Thyroid gland (tissue), 4 donors: ENCODE data around the gene ADARB2. TPM values are rescaled to one million over a fixed set of nuclear protein-coding genes. Genes with fewer than 3 reads are reported as not detected.
"Not testable (repeated sequence)": the region's sequence is repeated elsewhere in the genome, so short reads cannot be mapped to it uniquely, and the experiment has no call there.

Source experiments
- DNase-seq, 2 donors: peaks; one replicate each; pipeline ENCODE4 v3.0.0-alpha.2; 2019
- H3K27ac ChIP-seq, 3 donors: fragments of 200-600 bp; sonication (generic); 1 replicate in 2 of 3; 2 replicates in 1 of 3; pipeline ENCODE4 v1.5.1; 2016 to 2019; ENCODE audit warnings: mild to moderate bottlenecking in 1 of 3, moderate library complexity in 1 of 3
- H3K27me3 ChIP-seq: fragments of 200-600 bp; sonication (generic); one replicate; pipeline ENCODE4 v1.5.1; 2019
- H3K36me3 ChIP-seq, 2 donors: fragments of 200-600 bp; sonication (generic); one replicate each; pipeline ENCODE4 v1.5.1; 2016 to 2019
- H3K4me1 ChIP-seq, 2 donors: fragments of 200-600 bp; sonication (generic); one replicate each; pipeline ENCODE4 v1.5.1; 2017 to 2019
- H3K4me3 ChIP-seq, 3 donors: fragments of 200-600 bp; sonication (generic); replicated peaks in 1 of 3; 1 replicate in 2 of 3; 2 replicates in 1 of 3; pipeline ENCODE4 v1.5.1; 2016; ENCODE audit warnings: mild to moderate bottlenecking in 1 of 3
- H3K9me3 ChIP-seq: fragments of 200-600 bp; sonication (generic); one replicate; pipeline ENCODE4 v1.5.1; 2017
- POLR2A ChIP-seq, 2 donors: fragments of 450-650 bp; IDR thresholded peaks; one replicate each; pipeline ENCODE4 v1.6.1; 2017; ENCODE audit warnings: antibody characterized with exemption in 2 of 2, mild to moderate bottlenecking in 2 of 2, moderate library complexity in 1 of 2
- WGBS, 2 donors: methylation state at CpG; one replicate each; pipeline ENCODE4 v1.1.5; 2017; 5-methylcytosine and 5-hydroxymethylcytosine counted together
- intact Hi-C: fragments of 100-400 bp; cut with DNase I; formaldehyde crosslinking; loops from one replicate; pipeline ENCODE4 v1.15.1; 2023
- total RNA-seq, 4 donors: library from RNA; depleted of rRNA; stranded (reverse); fragments of >200 nt; gene quantifications; one replicate each; pipeline ENCODE4 v1.2.3, GENCODE V29; 2016
- TF ChIP-seq, protein P1 (sequence below), 6 experiments: fragments of 200-600 bp in 3 of 6; fragments of 450-650 bp in 3 of 6; sonication (generic) in 3 of 6; IDR thresholded peaks; one replicate each; pipeline ENCODE4 v1.5.1; 2016 to 2019; ENCODE audit warnings: antibody characterized with exemption in 6 of 6, mild to moderate bottlenecking in 2 of 6, inconsistent platforms in 1 of 6, moderate library complexity in 1 of 6

Gene ADARB2
- total RNA-seq, 4 donors from 2014 or later, result 0.08 to 0.15 TPM; not detected in 2

GRCh38 chr10:1160561-1161314 is 576.6 kb downstream of the ADARB2 start:
- WGBS, 2 donors, result 88 to 93% methylated on average over 22 to 25 of the region's 25 CpGs
- Histone ChIP-seq H3K36me3 (no peaks in the 10 kb centered on the region), H3K27ac (no peak overlapping the region), H3K4me1 (no peaks in the 10 kb centered on the region), H3K4me3 (no peak overlapping the region), H3K27me3 (no peaks in the 10 kb centered on the region), H3K9me3 (no peaks in the 10 kb centered on the region)
- TF ChIP-seq, protein P1, sequence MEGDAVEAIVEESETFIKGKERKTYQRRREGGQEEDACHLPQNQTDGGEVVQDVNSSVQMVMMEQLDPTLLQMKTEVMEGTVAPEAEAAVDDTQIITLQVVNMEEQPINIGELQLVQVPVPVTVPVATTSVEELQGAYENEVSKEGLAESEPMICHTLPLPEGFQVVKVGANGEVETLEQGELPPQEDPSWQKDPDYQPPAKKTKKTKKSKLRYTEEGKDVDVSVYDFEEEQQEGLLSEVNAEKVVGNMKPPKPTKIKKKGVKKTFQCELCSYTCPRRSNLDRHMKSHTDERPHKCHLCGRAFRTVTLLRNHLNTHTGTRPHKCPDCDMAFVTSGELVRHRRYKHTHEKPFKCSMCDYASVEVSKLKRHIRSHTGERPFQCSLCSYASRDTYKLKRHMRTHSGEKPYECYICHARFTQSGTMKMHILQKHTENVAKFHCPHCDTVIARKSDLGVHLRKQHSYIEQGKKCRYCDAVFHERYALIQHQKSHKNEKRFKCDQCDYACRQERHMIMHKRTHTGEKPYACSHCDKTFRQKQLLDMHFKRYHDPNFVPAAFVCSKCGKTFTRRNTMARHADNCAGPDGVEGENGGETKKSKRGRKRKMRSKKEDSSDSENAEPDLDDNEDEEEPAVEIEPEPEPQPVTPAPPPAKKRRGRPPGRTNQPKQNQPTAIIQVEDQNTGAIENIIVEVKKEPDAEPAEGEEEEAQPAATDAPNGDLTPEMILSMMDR (IDR thresholded peaks at IDR 0.05), result no peak
- TF ChIP-seq POLR2A (IDR thresholded peaks at IDR 0.05), result no peak
- no peak for DNase-seq
- intact Hi-C loops, result no loop called here

GRCh38 chr10:1159131-1160061 is 577.9 kb downstream of the ADARB2 start:
- DNase-seq, result no peak
- TF ChIP-seq, protein P1 (IDR thresholded peaks at IDR 0.05), result no peak
- TF ChIP-seq POLR2A (IDR thresholded peaks at IDR 0.05), result no peak
- intact Hi-C loops, result no loop called here
- no peak overlapping the region for H3K4me3 ChIP-seq
- H3K27me3 ChIP-seq, result no peaks in the 10 kb centered on the region
- no peaks in the 10 kb centered on the region for H3K36me3 ChIP-seq
- H3K4me1 ChIP-seq, result no peaks in the 10 kb centered on the region
- H3K9me3 ChIP-seq, result no peaks in the 10 kb centered on the region
- WGBS, 2 donors, result 85 to 91% methylated on average over 57 to 59 of the region's 59 CpGs
- H3K27ac ChIP-seq, result no peak overlapping the region

GRCh38 chr10:1158536-1158935 is 578.8 kb downstream of the ADARB2 start:
- WGBS, 2 donors, result 93 to 94% methylated on average over 10 of the region's 10 CpGs
- H3K36me3 ChIP-seq, H3K9me3 ChIP-seq, DNase-seq, H3K4me3 ChIP-seq, intact Hi-C loops, H3K27me3 ChIP-seq, H3K27ac ChIP-seq, H3K4me1 ChIP-seq: not testable (repeated sequence)

- 86 to 90% methylated on average over 12 of the region's 12 CpGs for WGBS, 2 donors
- Histone ChIP-seq H3K4me1 (no peaks in the 10 kb centered on the region), H3K36me3 (no peaks in the 10 kb centered on the region), H3K9me3 (no peaks in the 10 kb centered on the region), H3K4me3 (no peak overlapping the region), H3K27ac (no peak overlapping the region), H3K27me3 (no peaks in the 10 kb centered on the region)
- intact Hi-C loops, result no loop called here
- no peak for TF ChIP-seq POLR2A (IDR thresholded peaks at IDR 0.05)
- TF ChIP-seq, protein P1 (IDR thresholded peaks at IDR 0.05), result no peak
- DNase-seq, result no peak
Observed at GRCh38 chr10:1158066-1158465, 579.3 kb downstream of the ADARB2 start.

- DNase-seq, result no peak
- Histone ChIP-seq H3K27me3 (no peaks in the 10 kb centered on the region), H3K36me3 (no peaks in the 10 kb centered on the region), H3K4me1 (no peaks in the 10 kb centered on the region), H3K4me3 (no peak overlapping the region), H3K9me3 (no peaks in the 10 kb centered on the region), H3K27ac (no peak overlapping the region)
- intact Hi-C loops, result no loop called here
- WGBS, 2 donors, result 76 to 85% methylated on average over 4 of the region's 4 CpGs
- TF ChIP-seq POLR2A (IDR thresholded peaks at IDR 0.05), result no peak
- TF ChIP-seq, protein P1 (IDR thresholded peaks at IDR 0.05), result no peak
Observed at GRCh38 chr10:1157615-1157933, 579.8 kb downstream of the ADARB2 start.
